GM12865 (cell line): ENCODE results near the gene TINAGL1.

ENCODE experiments used
- DNase-seq: peaks from one replicate; pipeline ENCODE4 v3.0.0; 2010; ENCODE audit warnings: low read depth
- H3K4me3 ChIP-seq: 2 replicates; pipeline ENCODE4 v1.5.1; 2011; ENCODE audit warnings: mild to moderate bottlenecking, low read depth, low read length, control low read depth
- TF ChIP-seq, protein P1 (sequence below): IDR thresholded peaks from 2 replicates; pipeline ENCODE4 v1.5.1; 2011; ENCODE audit warnings: low read length, control low read depth, low read depth, inconsistent platforms; ENCODE audit not compliant: insufficient read depth; ENCODE audit errors: missing control alignments

TINAGL1 gene

DNA sequence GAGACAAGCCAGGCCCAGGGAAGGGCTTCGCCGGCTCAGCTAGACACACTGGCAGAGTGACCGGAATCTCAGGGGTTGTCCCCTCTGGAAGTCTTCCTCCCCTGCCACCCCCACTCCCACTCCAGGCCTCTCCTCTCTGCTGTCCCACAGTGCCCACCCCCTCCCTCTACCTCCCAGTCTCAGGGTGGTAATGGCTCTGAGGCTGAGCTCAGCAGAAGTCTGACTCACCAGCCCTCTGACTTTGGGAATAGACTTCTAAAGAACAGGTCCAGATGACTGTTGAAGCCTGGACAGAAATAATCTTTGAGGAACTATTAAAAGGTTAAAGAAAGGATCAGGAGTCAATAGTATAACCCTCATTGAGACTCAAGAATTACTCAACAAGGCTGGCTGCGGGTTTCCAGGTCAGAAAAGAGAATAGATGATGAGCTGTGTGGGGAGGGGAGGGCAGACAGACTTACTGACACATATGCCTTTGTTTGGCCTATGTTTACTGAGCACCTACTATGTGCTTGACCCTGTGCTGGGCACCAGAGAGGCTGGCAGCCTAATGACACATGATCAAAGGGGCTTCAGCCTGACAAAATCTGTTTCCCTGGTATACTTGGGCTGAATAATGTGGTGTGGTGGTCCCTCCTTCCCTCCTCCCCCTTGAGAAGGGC lies 49.4 kb downstream of the TINAGL1 start:
- TF ChIP-seq, protein P1, sequence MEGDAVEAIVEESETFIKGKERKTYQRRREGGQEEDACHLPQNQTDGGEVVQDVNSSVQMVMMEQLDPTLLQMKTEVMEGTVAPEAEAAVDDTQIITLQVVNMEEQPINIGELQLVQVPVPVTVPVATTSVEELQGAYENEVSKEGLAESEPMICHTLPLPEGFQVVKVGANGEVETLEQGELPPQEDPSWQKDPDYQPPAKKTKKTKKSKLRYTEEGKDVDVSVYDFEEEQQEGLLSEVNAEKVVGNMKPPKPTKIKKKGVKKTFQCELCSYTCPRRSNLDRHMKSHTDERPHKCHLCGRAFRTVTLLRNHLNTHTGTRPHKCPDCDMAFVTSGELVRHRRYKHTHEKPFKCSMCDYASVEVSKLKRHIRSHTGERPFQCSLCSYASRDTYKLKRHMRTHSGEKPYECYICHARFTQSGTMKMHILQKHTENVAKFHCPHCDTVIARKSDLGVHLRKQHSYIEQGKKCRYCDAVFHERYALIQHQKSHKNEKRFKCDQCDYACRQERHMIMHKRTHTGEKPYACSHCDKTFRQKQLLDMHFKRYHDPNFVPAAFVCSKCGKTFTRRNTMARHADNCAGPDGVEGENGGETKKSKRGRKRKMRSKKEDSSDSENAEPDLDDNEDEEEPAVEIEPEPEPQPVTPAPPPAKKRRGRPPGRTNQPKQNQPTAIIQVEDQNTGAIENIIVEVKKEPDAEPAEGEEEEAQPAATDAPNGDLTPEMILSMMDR: no peak
- H3K4me3 ChIP-seq: no peak overlapping the region
- DNase-seq: no peak

DNA sequence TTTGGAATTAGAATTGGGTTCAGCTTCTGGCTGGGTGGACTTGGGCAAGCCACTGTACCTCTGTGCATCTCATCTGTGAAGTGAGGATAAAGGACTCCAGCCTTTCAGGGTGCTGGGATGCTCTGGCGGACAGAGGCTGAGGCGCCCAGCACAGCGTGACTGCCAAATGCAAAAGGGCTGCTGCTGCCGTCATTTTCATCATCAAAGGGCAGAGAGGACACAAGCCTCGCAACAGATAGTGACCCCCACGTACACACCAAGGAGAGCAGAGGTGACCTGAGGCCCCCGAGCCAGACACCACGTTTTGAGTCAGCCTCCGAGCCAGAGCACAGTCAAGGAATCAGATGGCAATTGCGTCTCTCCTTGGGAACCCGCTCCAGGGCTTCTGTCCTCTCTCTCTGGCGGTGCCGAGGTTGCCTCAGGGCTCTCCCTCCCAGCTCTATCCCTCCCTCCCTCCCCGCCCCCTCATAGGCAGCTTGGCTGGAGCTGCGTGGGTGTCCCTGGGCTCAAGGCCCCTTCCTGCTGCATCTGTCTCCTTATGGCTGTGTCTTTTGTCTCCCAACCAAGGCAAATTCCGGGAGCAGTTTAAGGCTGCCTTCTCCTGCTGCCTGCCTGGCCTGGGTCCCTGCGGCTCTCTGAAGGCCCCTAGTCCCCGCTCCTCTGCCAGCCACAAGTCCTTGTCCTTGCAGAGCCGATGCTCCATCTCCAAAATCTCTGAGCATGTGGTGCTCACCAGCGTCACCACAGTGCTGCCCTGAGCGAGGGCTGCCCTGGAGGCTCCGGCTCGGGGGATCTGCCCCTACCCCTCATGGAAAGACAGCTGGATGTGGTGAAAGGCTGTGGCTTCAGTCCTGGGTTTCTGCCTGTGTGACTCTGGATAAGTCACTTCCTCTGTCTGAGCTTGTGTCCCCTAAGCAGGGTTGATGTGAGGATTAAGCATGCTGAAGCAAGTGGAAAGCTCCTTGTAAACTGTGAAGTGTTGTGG lies 50.2 kb downstream of the TINAGL1 start:
- TF ChIP-seq, protein P1: no peak
- DNase-seq: no peak
- no peak overlapping the region for H3K4me3 ChIP-seq

DNA sequence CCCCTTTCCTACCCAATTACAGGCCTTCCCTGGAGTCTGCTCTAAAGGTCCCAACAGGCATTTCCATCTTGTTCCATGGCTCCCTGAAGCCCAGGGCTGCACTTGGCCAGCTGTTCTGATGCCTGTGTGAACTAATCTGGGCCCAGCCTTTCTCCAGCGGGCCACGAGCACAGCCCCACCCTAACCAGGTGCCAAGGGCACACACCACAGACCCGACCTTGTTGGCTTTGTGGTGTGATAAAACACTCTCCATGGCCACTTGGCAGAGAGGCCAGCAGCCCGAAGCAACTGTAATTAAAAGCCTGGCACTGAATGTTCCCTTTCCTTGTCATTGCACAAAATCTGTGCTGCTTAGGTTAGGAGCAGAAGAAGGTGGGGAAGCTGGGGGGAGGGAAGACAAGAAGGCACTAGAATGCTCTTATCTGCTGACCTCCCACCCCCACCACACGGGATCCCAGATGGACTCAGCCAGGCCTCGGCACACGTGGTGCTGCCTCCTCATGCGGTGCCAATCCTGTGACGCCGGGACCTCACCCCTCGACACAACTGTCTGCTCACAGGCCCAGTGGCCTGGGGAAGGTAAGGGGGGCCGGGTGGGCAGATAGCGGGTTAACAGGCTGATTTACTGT lies 51.1 kb downstream of the TINAGL1 start:
- TF ChIP-seq, protein P1: no peak
- no peak for DNase-seq
- no peak overlapping the region for H3K4me3 ChIP-seq

DNA sequence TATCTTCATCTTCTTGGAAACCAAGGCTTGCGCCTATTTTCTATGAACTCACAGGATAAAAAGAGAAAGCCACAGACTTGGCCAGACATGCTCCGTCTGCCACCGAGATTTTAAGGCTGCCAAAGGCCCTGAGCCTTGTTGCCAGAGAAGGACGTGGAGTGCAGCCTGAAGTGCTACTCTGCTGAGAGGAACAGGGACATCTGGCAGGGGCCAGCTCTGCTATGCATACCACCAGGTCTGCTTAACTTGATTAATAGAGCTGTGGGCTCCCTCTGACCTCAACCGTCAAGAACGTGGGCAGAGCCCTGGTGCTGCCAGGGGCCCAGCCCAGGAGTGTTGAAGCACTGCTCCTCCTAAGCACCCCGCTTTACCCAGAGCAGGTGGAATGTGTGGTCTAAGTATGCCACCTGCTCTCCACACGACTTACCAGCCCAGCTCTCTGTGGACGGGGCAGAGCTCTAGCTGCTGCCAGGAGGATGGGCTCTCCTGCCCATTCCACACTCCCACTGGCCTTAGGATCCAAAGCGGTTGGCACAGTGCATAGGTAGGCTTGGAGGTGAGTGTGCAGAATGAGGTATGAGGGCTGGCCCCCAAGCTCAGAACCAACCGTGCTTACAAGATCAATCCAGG lies 51.7 kb downstream of the TINAGL1 start:
- TF ChIP-seq, protein P1: no peak

DNA sequence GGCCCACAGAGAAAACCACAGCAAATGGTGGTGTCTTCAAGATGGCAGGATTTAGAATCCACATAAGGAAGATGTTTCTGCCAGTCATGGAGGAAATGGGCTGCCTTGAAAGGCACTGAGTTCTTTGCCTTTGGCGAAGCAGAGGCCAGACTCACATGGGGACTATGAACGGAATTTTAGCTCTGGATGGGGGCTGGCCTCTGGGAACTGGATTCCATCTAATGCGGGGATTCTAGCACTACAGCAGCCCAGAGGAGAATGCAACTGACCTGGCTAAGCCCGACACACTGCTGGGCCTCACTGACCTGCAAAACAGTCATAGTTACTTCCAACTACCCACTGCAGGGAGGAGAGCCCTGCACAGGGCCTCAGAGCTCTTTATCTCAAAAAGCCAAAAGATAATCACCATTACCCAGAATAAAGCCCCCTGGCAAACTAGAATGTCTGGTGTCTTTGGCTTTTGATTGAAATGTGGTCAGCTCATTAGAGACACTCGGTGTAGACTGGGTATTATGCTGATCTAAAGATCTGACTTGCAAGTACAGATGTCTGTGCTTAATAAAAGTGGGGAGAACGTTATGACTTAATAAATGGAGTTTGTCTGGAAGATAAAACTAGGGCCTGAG lies 52.7 kb downstream of the TINAGL1 start:
- TF ChIP-seq, protein P1: no peak
- no peak overlapping the region for H3K4me3 ChIP-seq
- DNase-seq: no peak

More for the DNA sequence above, 51.7 kb downstream of the TINAGL1 start:
- no peak for DNase-seq
- H3K4me3 ChIP-seq: no peak overlapping the region

DNA sequence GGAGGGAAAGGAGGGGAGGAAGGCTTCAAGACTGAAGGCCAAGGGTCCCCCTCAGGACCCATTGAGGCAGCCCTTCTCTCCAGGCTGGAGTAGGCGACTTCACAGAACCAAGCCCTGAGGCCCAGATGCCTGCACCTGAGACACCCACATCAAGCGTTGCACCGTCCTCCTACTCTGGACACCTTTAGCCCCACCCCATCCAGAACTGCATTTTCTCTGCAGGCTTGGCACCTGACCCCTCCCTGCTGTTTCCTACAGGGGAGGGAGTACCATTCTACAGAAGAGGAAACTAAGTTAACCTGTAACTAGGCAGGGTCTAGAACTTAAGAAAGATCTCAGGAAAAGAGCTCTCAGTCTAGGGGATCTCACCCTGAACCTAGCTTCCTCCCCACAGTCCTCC lies 56.3 kb downstream of the TINAGL1 start:
- TF ChIP-seq, protein P1: no peak
- no peak overlapping the region for H3K4me3 ChIP-seq
- DNase-seq: no peak
